ENCODE measurements around the gene ZMIZ1. TPM values are rescaled to one million over a fixed set of nuclear protein-coding genes. Genes with fewer than 3 reads are reported as not detected.

ZMIZ1 gene
- total RNA-seq, 4 donors from 2014 or later = 18.7 to 188 (median 36.7) TPM

- TF ChIP-seq CTCF (IDR thresholded peaks at IDR 0.05) (no peak), POLR2A (IDR thresholded peaks at IDR 0.05) (no peak)
- no peak overlapping the region for H3K27ac ChIP-seq
Observed at GRCh38 chr10:79059859-79060379, 8.8 kb upstream of the ZMIZ1 start.

GRCh38 chr10:79060641-79061255 is 8.0 kb upstream of the ZMIZ1 start:
- no peaks in the 10 kb centered on the region for H3K36me3 ChIP-seq
- intact Hi-C loops (cut with DNase I; ENCODE audit: low total_unique reads) = loop anchor here (10.0 kb wide), 1 partner anchor 246 kb away; no protein-coding TSS in a partner anchor
- no peak overlapping the region for H3K27ac ChIP-seq
- no peaks in the 10 kb centered on the region for H3K4me1 ChIP-seq
- no peaks in the 10 kb centered on the region for H3K9me3 ChIP-seq
- peak; percentile 9 to 13 for DNase-seq
- no peak overlapping the region for H3K4me3 ChIP-seq
- no peak for TF ChIP-seq POLR2A (IDR thresholded peaks at IDR 0.05)
- TF ChIP-seq CTCF (IDR thresholded peaks at IDR 0.05) = no peak
- H3K27me3 ChIP-seq = no peaks in the 10 kb centered on the region

More at GRCh38 chr10:79059859-79060379, 8.8 kb upstream of the ZMIZ1 start:
- peak in 1 of 2 donors; percentile 8 for DNase-seq
- intact Hi-C loops (cut with DNase I; ENCODE audit: low total_unique reads) = loop anchor here (10.0 kb wide), 1 partner anchor 245 kb away; no protein-coding TSS in a partner anchor
- Histone ChIP-seq H3K36me3 (no peaks in the 10 kb centered on the region), H3K4me3 (no peak overlapping the region), H3K9me3 (no peaks in the 10 kb centered on the region), H3K27me3 (no peaks in the 10 kb centered on the region), H3K4me1 (no peaks in the 10 kb centered on the region)

- Histone ChIP-seq H3K4me3 (no peak overlapping the region), H3K36me3 (no peaks in the 10 kb centered on the region), H3K27ac (no peak overlapping the region), H3K27me3 (no peaks in the 10 kb centered on the region), H3K9me3 (no peaks in the 10 kb centered on the region), H3K4me1 (no peaks in the 10 kb centered on the region)
- intact Hi-C loops (cut with DNase I; ENCODE audit: low total_unique reads) = loop anchor here (10.0 kb wide), 1 partner anchor 247 kb away; no protein-coding TSS in a partner anchor
- TF ChIP-seq POLR2A (IDR thresholded peaks at IDR 0.05) (no peak), CTCF (IDR thresholded peaks at IDR 0.05) (no peak)
- DNase-seq = peak; percentile 12 to 13
Observed at GRCh38 chr10:79061441-79062315, 7.1 kb upstream of the ZMIZ1 start.

GRCh38 chr10:79063071-79063491 is 5.7 kb upstream of the ZMIZ1 start:
- TF ChIP-seq POLR2A (IDR thresholded peaks at IDR 0.05) = no peak
- TF ChIP-seq CTCF (IDR thresholded peaks at IDR 0.05) = no peak
- Histone ChIP-seq H3K4me3 (no peak overlapping the region), H3K9me3 (no peaks in the 10 kb centered on the region)

More at GRCh38 chr10:79063071-79063491, 5.7 kb upstream of the ZMIZ1 start:
- intact Hi-C loops (cut with DNase I; ENCODE audit: low total_unique reads) = loop anchor here (10.0 kb wide), 1 partner anchor 248 kb away; no protein-coding TSS in a partner anchor
- no peaks in the 10 kb centered on the region for H3K4me1 ChIP-seq
- no peaks in the 10 kb centered on the region for H3K36me3 ChIP-seq
- H3K27me3 ChIP-seq = peaks cover 0 to 2% of the 10 kb centered on the region in 2 donors
- no peak overlapping the region for H3K27ac ChIP-seq
- peak in 1 of 2 donors; percentile 13 for DNase-seq
